Endothelial cell of umbilical vein (primary cell): ENCODE results near the gene SLC35E4. TPM values are rescaled to one million over a fixed set of nuclear protein-coding genes. Genes with fewer than 3 reads are reported as not detected.

Experiments
- BruUV-seq: library from RNA; stranded (reverse); fragments of 400-500 nt; replicated peaks from 2 replicates; lab custom pipeline; 2021; lab: Mats Ljungman, UMichigan
- CTCF ChIA-PET: fragments of 300-600, 350-600 bp; sonication (Branson Sonifier 250); formaldehyde crosslinking; loops from one replicate; lab custom pipeline; 2021; ENCODE audit warnings: antibody characterized with exemption, inconsistent platforms; lab: Charles Lee
- POLR2A ChIA-PET: fragments of 300-600, 350-600 bp; sonication (Branson Sonifier 250); formaldehyde crosslinking; loops from one replicate; lab custom pipeline; 2021; ENCODE audit warnings: antibody characterized with exemption, inconsistent platforms; lab: Charles Lee
- DNase-seq: peaks from one replicate; pipeline ENCODE4 v3.0.0-alpha.2; 2011; ENCODE audit warnings: low read depth, low spot score
- FAIRE-seq: peaks from 2 replicates; lab custom pipeline; 2011; peaks lifted over from hg19 to GRCh38; lab: Jason Lieb, UNC
- H2AFZ ChIP-seq: 2 replicates; pipeline ENCODE4 v1.6.0; 2012; ENCODE audit warnings: low read depth, low read length, control low read depth, inconsistent platforms
- H3K27ac ChIP-seq: 2 replicates; pipeline ENCODE4 v1.5.1; 2011; ENCODE audit warnings: low read depth, mild to moderate bottlenecking, control low read depth, low read length, moderate library complexity; ENCODE audit not compliant: insufficient read depth
- H3K27me3 ChIP-seq, 2 experiments: 2 replicates each; pipeline versions ENCODE4 v1.6.0 to v1.6.1; 2011; ENCODE audit warnings: low read length in 2 of 2, mixed read lengths in 1 of 2; ENCODE audit not compliant: control insufficient read depth in 2 of 2, insufficient read depth in 2 of 2
- H3K36me3 ChIP-seq, 2 experiments: 2 replicates in 1 of 2; 3 replicates in 1 of 2; pipeline ENCODE4 v1.5.1; 2011; ENCODE audit warnings: low read length in 2 of 2, mild to moderate bottlenecking in 1 of 2, moderate library complexity in 1 of 2; ENCODE audit not compliant: control insufficient read depth in 2 of 2, insufficient read depth in 2 of 2; ENCODE audit errors: extremely low read depth in 1 of 2
- H3K4me1 ChIP-seq: 3 replicates; pipeline ENCODE4 v1.5.1; 2011; ENCODE audit warnings: mild to moderate bottlenecking, low read length; ENCODE audit not compliant: control insufficient read depth, insufficient read depth; ENCODE audit errors: extremely low read depth
- H3K4me2 ChIP-seq: 2 replicates; pipeline ENCODE4 v1.6.1; 2011; ENCODE audit warnings: low read length, control low read depth, mixed read lengths; ENCODE audit not compliant: insufficient read depth
- H3K4me3 ChIP-seq, 3 experiments: fragments of 200-600 bp in 1 of 3; sonication (generic), shearing (Covaris generic) in 1 of 3; replicated peaks in 1 of 3; 2 replicates each; pipeline ENCODE4 v1.5.1; 2011 to 2016; ENCODE audit warnings: control low read depth in 3 of 3, low read length in 3 of 3, mild to moderate bottlenecking in 2 of 3, inconsistent platforms in 1 of 3, low read depth in 1 of 3, moderate library complexity in 1 of 3; ENCODE audit not compliant: insufficient read depth in 1 of 3
- H3K79me2 ChIP-seq: 2 replicates; pipeline ENCODE4 v1.6.0; 2012; ENCODE audit warnings: low read length, inconsistent platforms; ENCODE audit not compliant: control insufficient read depth, insufficient read depth
- H3K9ac ChIP-seq: replicated peaks from 2 replicates; pipeline ENCODE3; 2011; ENCODE audit warnings: low read length, control low read depth; ENCODE audit not compliant: insufficient read depth; ENCODE audit errors: extremely low read depth
- H3K9me1 ChIP-seq: replicated peaks from 3 replicates; pipeline ENCODE4 v1.6.0; 2011; ENCODE audit warnings: mild to moderate bottlenecking, low read length; ENCODE audit not compliant: control insufficient read depth, insufficient read depth; ENCODE audit errors: extremely low read depth
- H3K9me3 ChIP-seq: replicated peaks from 2 replicates; pipeline ENCODE4 v1.5.1; 2012; ENCODE audit warnings: low read length, inconsistent platforms; ENCODE audit not compliant: control insufficient read depth, insufficient read depth
- H4K20me1 ChIP-seq: replicated peaks from 2 replicates; pipeline ENCODE3; 2011; ENCODE audit warnings: mild to moderate bottlenecking, low read length; ENCODE audit not compliant: control insufficient read depth, insufficient read depth; ENCODE audit errors: extremely low read depth
- FOS ChIP-seq: IDR thresholded peaks from 2 replicates; pipeline ENCODE4 v1.6.1; 2011; ENCODE audit warnings: mild to moderate bottlenecking, low read length, moderate library complexity, borderline replicate concordance; ENCODE audit not compliant: insufficient read depth
- GATA2 ChIP-seq: IDR thresholded peaks from 2 replicates; pipeline ENCODE4 v1.7.0; 2011; ENCODE audit warnings: low read depth, mild to moderate bottlenecking, moderate library complexity, mixed read lengths, low read length; ENCODE audit not compliant: insufficient read length, insufficient read depth
- JUN ChIP-seq: IDR thresholded peaks from 2 replicates; pipeline ENCODE4 v1.6.1; 2011; ENCODE audit warnings: borderline replicate concordance, low read depth; ENCODE audit not compliant: insufficient read length, insufficient read depth
- MYC ChIP-seq: IDR thresholded peaks from one replicate; pipeline ENCODE4 v1.6.1; 2011; ENCODE audit warnings: mild to moderate bottlenecking, low read depth, low read length
- POLR2A ChIP-seq: IDR thresholded peaks from 2 replicates; pipeline ENCODE4 v1.6.1; 2012; ENCODE audit warnings: low read depth, mild to moderate bottlenecking, control low read depth, low read length
- POLR2AphosphoS5 ChIP-seq: IDR thresholded peaks from 2 replicates; pipeline ENCODE4 v1.6.1; 2012; ENCODE audit warnings: low read depth, mild to moderate bottlenecking, control low read depth, low read length, moderate library complexity; ENCODE audit not compliant: insufficient read depth
- dilution Hi-C: fragments of 300-500 bp; cut with MboI; formaldehyde crosslinking; loops from one replicate; pipeline ENCODE4 v1.15.0; 2019; ENCODE audit warnings: low sequenced_read_pairs; ENCODE audit not compliant: extremely low pct_ligation_motif_present
- intact Hi-C: fragments of 100-400 bp; cut with micrococcal nuclease; formaldehyde crosslinking; loops from one replicate; pipeline ENCODE4 v1.10.0; 2022
- polyA plus RNA-seq, 4 experiments: library from polyadenylated mRNA; depleted of rRNA in 3 of 4; stranded (reverse) in 3 of 4; unstranded in 1 of 4; fragments of >200 nt; gene quantifications; 2 replicates each; pipeline versions ENCODE4 v1.2.1 to v1.2.3, GENCODE V29; 2011 to 2012; ENCODE audit warnings: missing spikeins in 1 of 4
- total RNA-seq: library from RNA; stranded (reverse); gene quantifications from 2 replicates; pipeline ENCODE4 v1.2.3, GENCODE V29; 2021
- TF ChIP-seq, protein P1 (sequence below), 2 donors: IDR thresholded peaks; 1 replicate in 1 of 2; 2 replicates in 1 of 2; pipeline ENCODE4 v1.5.1; 2011; ENCODE audit warnings: low read length in 2 of 2, mild to moderate bottlenecking in 2 of 2, moderate library complexity in 2 of 2, control low read depth in 1 of 2, inconsistent platforms in 1 of 2, low read depth in 1 of 2; ENCODE audit not compliant: insufficient read depth in 1 of 2; ENCODE audit errors: extremely low read depth in 1 of 2

SLC35E4 gene
- total and polyA plus RNA-seq, 2 donors (not counting 3 experiments of a cell fraction or from before 2014, with no cell fraction given): 10.7 to 15.3 TPM

DNA sequence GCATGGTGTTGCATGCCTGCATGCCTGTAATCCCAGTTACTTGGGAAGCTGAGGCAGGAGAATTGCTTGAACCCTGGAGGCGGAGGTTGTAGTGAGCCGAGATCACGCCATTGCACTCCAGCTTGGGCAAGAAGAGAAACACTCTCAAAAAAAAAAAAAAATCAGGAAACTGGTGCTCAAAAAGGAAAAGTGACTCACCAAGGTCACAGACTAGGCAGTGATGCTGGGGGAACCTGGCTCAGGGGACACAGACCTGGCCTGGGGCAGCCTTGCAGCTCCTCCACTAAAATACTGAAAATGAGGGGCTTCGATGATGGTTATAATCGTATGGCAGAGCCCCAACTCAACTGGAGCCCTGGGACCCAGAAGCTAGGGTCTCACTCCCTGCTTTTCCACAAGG lies 8.1 kb upstream of the SLC35E4 start:
- DNase-seq: peak; percentile 58
- intact Hi-C loops (no loop called here), dilution Hi-C loops (no loop called here)
- CTCF ChIA-PET: interaction anchor here (1.1 to 4.1 kb wide), 3 partner anchors 20 to 128 kb away, joined by 5 to 34 read pairs (median 6); partner anchors contain the start of gene TCN2
- Histone ChIP-seq H3K4me2 (no peak overlapping the region), H3K9me3 (no peaks in the 10 kb centered on the region), H3K27ac (peak overlapping the region; percentile 75), H3K9me1 (no peaks in the 10 kb centered on the region), H2AFZ (no peak overlapping the region), H3K36me3 (peaks cover 0 to 5% of the 10 kb centered on the region in 2 experiments), H3K9ac (no peak overlapping the region), H4K20me1 (no peaks in the 10 kb centered on the region), H3K4me1 (peaks cover 19% of the 10 kb centered on the region), H3K4me3 (no peak overlapping the region), H3K79me2 (no peaks in the 10 kb centered on the region), H3K27me3 (no peaks in the 10 kb centered on the region)
- FAIRE-seq: peak; percentile 82
- TF ChIP-seq JUN (peak; percentile 69), GATA2 (no peak), FOS (peak; percentile 62), MYC (no peak), POLR2AphosphoS5 (peak; percentile 46), POLR2A (no peak)
- TF ChIP-seq, protein P1, sequence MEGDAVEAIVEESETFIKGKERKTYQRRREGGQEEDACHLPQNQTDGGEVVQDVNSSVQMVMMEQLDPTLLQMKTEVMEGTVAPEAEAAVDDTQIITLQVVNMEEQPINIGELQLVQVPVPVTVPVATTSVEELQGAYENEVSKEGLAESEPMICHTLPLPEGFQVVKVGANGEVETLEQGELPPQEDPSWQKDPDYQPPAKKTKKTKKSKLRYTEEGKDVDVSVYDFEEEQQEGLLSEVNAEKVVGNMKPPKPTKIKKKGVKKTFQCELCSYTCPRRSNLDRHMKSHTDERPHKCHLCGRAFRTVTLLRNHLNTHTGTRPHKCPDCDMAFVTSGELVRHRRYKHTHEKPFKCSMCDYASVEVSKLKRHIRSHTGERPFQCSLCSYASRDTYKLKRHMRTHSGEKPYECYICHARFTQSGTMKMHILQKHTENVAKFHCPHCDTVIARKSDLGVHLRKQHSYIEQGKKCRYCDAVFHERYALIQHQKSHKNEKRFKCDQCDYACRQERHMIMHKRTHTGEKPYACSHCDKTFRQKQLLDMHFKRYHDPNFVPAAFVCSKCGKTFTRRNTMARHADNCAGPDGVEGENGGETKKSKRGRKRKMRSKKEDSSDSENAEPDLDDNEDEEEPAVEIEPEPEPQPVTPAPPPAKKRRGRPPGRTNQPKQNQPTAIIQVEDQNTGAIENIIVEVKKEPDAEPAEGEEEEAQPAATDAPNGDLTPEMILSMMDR (IDR thresholded peaks at IDR 0.05; ENCODE audit: extremely low read depth in 1 of 2, insufficient read depth in 1 of 2, low read depth in 1 of 2, low read length in 2 of 2): no peak
- POLR2A ChIA-PET: no interaction called here
- BruUV-seq: no TSS peak
